ENCODE results near the gene TCTN3.
"Not testable (repeated sequence)": the region's sequence is repeated elsewhere in the genome, so short reads cannot be mapped to it uniquely, and the experiment has no call there.

Gene TCTN3

GRCh38 chr10:95691281-95691680 lies 2.4 kb downstream of the TCTN3 start:
- H3K4me3 ChIP-seq (ENCODE audit: low read depth, low read length) = no peak overlapping the region
- no peak for DNase-seq (ENCODE audit: low read depth)
- in situ Hi-C loops (cut with HindIII; ENCODE audit: low sequenced_read_pairs) = no loop called here
- no peak for TF ChIP-seq CTCF (IDR thresholded peaks at IDR 0.05; ENCODE audit: low read depth, low read length, missing control alignments)

- in situ Hi-C loops (cut with HindIII; ENCODE audit: low sequenced_read_pairs) = no loop called here
- DNase-seq (ENCODE audit: low read depth) = no peak
- no peak overlapping the region for H3K4me3 ChIP-seq (ENCODE audit: low read depth, low read length)
- no peak for TF ChIP-seq CTCF (IDR thresholded peaks at IDR 0.05; ENCODE audit: low read depth, low read length, missing control alignments)
These were observed 5.1 kb downstream of the TCTN3 start for GRCh38 chr10:95688648-95689047.

- no peak for TF ChIP-seq CTCF (IDR thresholded peaks at IDR 0.05; ENCODE audit: low read depth, low read length, missing control alignments)
- DNase-seq (ENCODE audit: low read depth) = no peak
- in situ Hi-C loops (cut with HindIII; ENCODE audit: low sequenced_read_pairs) = no loop called here
- H3K4me3 ChIP-seq (ENCODE audit: low read depth, low read length) = no peak overlapping the region
These were observed 9.8 kb downstream of the TCTN3 start for GRCh38 chr10:95683966-95684365.

GRCh38 chr10:95675403-95676116 lies 18.2 kb downstream of the TCTN3 start:
- no peak for DNase-seq (ENCODE audit: low read depth)
- TF ChIP-seq CTCF (IDR thresholded peaks at IDR 0.05; ENCODE audit: low read depth, low read length, missing control alignments) = no peak
- in situ Hi-C loops (cut with HindIII; ENCODE audit: low sequenced_read_pairs) = no loop called here
- H3K4me3 ChIP-seq (ENCODE audit: low read depth, low read length) = no peak overlapping the region

- H3K4me3 ChIP-seq (ENCODE audit: low read depth, low read length) = no peak overlapping the region
- in situ Hi-C loops (cut with HindIII; ENCODE audit: low sequenced_read_pairs) = no loop called here
- no peak for TF ChIP-seq CTCF (IDR thresholded peaks at IDR 0.05; ENCODE audit: low read depth, low read length, missing control alignments)
- DNase-seq (ENCODE audit: low read depth) = no peak
These were observed 19.1 kb downstream of the TCTN3 start for GRCh38 chr10:95674643-95675042.

GRCh38 chr10:95672641-95673040 lies 21.1 kb downstream of the TCTN3 start:
- in situ Hi-C loops (cut with HindIII; ENCODE audit: low sequenced_read_pairs); H3K4me3 ChIP-seq (ENCODE audit: low read depth, low read length); DNase-seq (ENCODE audit: low read depth): not testable (repeated sequence)

GRCh38 chr10:95664543-95664942 lies 29.2 kb downstream of the TCTN3 start:
- in situ Hi-C loops (cut with HindIII; ENCODE audit: low sequenced_read_pairs) = no loop called here
- no peak overlapping the region for H3K4me3 ChIP-seq (ENCODE audit: low read depth, low read length)
- TF ChIP-seq CTCF (IDR thresholded peaks at IDR 0.05; ENCODE audit: low read depth, low read length, missing control alignments) = no peak
- no peak for DNase-seq (ENCODE audit: low read depth)

All from astrocyte of the cerebellum (primary cell).